CD4-positive, alpha-beta T cell treated with Interleukin-4 for 4 hours (primary cell): Measurements from ENCODE around the gene TARP.
"Not testable (repeated sequence)": the region's sequence is repeated elsewhere in the genome, so short reads cannot be mapped to it uniquely, and the experiment has no call there.

ENCODE experiments used
- DNase-seq: peaks from one replicate; pipeline ENCODE4 v3.0.0-alpha.2; 2020

Gene TARP

DNA sequence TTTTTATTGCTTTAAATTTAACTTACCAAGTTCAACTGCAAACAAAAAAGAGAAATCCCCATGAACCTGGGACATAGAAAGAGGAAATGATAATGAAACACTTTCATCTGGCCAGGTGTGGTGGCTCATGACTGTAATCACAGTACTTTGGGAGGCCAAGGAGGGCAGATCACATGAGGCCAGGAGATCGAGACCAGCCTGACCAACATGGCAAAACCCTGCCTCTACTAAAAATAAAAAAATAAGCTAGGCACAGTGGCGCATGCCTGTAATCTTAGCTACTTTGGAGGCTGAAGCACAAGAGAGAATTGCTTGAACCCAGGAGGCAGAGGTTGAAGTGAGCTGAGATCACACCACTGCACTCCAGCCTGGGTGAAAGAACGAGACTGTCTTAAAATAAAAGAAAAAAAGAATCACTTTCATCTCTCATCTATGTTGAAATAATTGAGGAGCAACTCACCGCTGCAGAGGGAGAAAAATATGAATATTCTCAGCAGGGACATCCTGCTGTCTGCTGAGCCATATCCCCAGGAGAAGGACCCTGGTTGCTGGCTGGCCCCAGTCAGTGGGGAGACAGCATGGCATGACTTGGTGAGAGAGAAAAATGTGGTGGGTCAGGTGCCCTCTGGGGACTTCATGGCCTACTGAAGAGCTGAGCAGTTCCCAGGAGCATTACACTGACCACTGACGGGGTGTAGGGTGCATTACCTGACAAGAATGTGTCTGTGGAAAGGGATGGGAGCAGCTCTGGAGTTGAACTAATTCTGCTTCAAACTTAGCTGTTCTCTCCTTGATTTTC is 22.8 kb upstream of the TARP start:
- no peak for DNase-seq

DNA sequence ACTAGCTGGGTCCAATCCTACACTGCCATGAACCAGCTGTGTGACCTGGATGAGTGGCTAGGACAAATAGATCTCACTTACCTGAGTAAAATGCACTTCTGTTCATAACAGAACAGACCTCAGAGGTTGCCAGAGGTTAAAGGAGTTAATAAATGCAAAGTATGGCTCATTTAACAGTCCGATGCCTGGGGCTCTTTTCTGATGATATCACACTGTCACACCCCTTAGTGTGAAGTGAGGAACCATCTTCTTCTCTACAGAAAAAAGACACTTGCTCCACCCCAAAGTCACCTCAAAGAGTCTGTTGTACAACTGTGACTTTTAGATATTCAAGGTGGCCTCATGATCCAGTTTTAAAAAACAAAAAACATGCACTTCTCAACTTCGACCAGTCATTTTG is 21.5 kb upstream of the TARP start:
- no peak for DNase-seq

DNA sequence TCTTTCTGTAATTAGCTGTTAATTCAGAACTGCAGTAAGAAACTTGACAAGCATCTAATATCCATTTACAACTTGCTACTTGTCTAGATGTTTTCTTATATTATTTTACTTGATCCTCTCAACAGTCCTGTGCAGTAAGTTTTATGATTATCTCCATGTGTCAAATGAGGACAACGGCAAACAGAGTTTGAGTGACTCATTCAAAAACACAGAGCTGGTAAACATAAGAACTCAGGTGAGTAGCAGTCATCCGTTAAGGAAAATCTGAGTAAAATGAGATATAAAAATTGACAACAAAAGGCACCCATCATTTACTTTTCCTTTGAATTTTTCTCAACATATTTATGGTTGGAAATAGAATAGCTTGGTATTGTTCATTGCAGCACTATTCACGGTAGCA is 19.0 kb upstream of the TARP start:
- DNase-seq = no peak

DNA sequence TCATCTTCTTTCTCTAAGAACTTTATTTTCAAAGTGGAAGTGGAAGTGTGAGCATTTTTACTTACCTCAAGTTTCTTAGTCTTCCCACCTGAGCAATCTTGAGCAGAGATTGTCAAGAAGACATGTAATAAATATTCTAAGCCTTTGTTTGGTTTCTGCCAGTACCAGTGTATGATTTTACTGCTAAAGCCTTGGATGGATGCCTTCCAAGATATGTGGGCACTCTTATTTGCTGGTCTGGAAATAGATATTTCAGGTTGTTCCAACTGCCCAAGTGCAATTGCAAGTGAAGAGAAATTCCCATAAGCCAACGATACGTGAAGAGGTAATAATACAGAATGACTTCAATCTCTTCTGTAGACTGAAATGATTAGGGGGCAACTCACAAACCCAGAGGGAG is 18.2 kb upstream of the TARP start:
- no peak for DNase-seq

DNA sequence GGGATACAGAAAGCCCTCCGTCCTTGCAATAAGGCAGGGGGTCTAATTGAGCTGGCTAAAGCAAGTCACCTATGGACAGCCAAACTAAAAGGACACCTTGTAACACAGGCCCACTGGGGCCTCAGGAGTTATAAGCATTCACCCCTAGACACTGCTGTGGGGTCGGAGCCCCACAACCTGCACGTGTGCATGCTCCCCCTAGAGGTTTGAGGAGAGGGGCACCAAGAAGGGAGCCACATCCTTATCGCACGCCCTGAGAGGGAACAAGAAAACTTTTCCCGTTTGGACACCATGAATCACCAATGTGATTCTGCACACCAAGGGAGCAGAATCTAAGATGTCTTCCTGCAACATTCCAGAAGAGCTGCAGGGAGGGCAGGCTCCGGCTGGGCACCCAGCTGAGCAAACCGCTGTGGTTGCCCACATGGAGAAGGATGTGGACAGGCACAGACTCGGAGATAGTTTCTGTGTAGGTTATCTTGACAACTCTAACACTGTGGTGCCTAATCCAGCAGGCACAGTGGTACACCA is 17.7 kb upstream of the TARP start:
- no peak for DNase-seq

DNA sequence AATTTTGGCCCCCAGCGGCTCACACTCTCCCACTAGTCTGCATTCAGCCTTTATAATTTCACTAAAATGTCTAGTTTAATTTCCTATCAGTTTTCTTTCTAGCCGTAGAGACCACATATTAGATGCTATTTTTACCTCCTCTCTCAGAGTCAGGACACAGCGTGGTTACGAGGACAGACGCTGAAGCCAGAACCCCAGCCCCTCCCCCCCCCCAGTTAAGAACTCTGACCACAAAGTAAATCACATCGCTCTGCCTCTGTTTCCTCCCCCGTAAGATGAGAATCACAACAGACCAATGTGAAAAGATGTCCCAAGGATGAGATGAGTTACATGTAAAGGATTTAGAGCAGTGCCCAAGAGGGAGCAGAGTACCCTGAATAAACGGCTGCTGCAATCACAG is 11.1 kb upstream of the TARP start:
- no peak for DNase-seq

DNA sequence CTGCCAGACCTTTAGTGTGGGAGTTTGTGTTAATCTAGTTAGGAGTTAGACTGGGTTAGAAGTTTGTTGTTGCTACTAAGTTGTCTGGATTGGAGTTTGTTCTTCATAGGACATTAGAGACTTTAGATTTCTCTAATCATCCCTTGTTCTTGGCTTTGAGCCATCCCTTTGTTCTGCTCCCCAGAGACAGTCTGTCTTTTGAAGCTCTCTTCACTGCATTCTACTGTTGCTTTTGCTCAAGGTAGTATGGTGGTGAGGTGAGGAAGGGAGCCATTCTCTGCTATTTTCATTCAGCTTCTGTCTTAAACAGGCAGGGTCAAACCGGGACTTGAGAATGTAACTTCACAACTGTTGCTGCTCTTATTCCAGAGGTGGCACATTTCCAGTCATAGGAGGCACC is 10.4 kb upstream of the TARP start:
- no peak for DNase-seq

DNA sequence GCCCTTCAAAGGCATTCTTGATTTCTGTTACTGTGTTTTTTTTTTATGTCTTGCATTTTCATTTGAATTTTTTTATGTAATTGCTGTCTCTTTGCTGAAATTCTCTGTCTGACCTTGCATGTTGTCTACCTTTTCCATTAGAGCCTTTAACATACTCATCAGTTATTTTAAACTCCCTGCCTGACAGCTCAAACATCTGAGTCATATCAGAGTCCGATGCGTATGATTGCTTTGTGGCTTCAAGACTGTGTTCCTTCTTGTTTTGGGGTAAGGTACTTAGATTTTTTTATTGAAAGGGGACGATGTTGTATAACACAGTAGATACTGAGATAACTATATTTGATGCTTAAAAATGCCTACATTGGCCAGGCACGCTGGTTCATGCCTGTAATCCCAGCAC is 9.7 kb upstream of the TARP start:
- DNase-seq = no peak

DNA sequence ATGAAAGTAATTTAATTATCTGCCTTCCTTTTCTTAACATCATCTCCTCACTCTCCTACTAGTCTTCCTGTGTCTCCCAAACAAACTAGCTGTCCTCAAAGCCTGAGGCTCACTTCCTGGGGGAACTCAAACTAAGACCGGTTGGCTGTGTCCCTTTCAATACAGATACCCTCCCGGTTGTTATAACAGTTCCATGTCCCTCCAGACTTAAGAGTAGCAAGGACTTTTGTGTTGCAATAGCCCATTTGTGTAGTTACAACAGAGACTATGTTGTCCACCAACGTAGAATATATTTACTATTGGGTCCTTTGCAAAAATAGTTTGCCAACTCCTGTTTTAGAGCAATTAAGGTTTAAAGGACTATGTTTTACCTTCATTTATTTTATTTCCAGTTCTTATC is 8.6 kb upstream of the TARP start:
- no peak for DNase-seq

DNA sequence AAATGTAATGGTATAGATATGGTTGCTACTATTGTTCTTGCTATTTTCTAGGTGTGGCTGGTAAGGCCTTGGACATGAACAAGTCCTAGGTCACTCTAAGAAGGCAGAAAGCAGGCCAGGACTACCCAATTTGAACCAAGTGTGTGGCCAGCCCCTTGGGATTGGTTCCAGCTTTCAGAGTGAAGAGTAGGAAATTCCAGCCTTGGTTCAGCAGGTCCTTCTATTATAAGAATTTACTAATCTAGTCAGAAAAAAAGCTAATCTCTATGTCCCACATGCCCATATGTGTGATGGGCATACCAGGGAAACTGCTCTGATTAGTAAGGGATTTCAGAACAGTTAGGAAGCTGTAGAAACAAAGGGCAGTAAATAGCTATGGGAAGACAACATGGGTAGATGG is 7.8 kb upstream of the TARP start:
- no peak for DNase-seq

DNA sequence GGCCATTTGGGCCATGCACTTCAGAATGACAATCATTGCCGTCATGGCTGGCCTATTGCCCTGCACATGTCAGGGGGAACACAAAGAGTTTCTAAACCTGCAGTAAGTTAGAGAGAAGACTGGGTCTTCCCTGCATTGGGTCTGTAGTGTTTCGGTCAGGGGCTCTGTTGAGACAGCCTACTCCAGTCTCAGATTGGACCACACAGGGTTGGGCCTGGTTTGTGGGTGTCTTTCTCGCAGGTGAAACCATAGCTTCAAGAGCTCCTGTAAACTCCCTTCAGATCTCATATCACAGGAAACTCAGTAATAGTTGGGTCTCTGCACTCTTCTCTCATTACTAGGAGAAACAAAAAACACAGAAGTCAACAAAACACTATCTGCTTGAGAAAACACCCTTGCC is 7.3 kb upstream of the TARP start:
- no peak for DNase-seq

DNA sequence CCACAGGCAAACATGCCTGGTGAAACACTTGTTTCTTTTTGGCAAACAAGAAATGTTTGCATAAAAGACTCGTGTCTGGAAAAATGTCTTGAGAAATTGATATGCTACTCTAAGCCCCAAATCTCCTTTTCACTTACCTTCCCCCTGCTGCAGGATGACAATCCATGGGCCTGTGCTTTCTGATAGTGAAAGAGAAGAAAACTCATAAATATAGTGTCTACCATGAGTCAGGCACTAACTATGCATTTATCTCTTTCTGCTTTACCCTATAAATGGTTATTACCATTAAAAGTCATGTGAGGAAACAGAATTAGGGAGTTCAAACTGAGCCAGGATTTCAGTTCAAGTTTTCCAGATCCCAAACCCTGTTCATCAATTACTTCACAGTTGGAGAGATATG is 6.6 kb upstream of the TARP start:
- no peak for DNase-seq

DNA sequence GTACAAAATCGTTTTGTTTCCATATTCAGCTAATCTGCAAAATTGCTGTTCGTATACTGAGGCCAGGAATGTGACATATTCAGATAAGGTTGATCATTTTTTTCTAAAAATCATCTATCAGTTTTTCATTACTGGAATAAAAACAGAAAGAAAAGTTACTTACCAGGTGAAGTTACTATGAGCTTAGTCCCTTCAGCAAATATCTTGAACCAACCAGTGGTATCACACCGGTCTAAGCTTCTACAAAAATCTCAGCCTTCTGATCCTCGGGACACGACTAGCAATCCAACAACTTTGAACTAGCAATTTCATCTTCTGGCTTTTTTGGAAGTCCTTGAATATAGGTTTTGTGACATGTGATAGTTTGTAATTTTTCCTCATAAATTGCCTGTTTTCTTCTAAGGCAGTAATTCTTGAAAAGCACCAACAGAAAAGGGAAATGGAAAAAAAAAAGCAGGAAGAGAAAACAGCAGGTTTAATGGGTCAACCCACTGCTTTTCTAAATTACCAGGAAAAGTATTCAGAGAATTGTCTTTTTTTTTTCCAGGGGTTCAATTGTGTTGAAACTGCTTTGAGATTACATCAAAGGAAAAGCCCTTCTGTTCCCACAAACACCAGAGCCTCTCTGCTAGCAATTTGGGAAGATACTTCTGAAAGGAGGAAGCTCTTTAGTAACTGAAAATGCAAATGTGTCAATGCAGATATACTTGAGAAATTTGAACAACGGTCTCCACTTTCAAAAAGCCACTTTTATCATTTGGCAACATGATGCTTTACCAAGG is 2.9 kb upstream of the TARP start:
- no peak for DNase-seq

DNA sequence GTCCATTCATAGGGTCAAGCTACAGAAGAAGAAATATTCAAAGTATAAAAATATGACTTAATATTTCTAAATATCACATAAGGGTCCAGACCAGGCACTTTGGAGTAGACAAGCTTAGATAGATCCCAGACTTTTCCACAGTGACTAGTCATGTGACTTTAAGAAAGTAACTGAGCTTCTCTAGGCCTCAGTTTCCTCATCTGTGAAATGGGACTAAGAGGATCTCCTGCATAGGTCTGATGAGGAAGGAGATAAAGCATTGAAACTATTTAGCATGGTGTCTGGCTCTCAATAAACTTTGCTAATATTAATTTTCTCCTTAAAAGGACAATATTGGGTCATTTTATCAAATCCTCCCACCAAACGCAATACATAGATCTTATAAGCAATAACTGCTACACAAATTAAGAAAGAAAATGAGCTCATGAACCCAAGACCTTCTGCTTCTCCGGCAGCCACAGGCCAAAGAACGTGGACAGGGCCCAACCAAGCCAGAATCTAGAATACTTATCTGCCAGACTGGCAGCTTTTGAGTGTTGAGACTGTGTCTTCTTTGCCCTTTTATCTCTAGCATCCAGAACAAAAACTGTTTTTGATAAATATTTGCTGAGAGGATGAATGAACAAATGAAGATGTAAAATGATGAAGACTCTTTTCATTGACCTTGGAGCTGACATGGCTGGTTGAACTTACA is 1.6 kb upstream of the TARP start:
- no peak for DNase-seq

DNA sequence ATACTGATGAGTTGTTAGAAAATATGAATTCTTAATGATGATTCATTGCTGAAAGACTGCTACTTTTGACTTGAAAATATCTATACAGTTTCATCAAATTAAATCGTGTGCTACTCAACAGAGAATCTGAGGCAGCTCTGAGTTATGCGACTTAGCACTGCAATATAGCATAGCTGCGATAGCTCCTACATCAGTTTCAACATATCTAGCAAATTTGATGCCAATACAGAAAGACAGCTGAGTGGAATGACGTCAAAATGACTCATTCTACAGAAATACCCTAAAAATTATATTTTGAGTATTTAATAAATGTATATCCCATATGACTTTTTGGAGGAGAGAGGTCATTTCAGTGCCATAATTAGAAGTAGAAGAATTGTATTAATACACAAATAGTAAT is 1.1 kb upstream of the TARP start:
- DNase-seq = no peak

DNA sequence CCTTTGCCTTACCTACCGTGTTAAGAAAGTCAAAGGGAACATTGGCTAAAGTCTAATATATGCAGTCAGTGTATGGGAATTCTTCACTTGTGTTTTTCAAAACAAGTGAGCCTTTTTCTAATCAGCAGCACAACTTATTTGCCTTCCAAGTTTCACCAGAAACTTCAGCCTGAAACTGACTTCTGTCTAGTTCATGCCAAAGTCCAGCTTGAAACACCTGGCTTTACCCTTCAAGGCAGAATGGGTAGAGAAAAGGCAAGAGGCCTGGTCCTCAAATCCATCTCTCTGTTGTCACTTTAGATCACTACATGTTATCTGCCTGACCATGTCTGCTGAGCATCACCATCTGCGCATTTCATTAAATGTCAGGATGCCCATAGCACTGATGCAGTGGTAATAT is 3.0 kb downstream of the TARP start:
- DNase-seq = not testable (repeated sequence)

DNA sequence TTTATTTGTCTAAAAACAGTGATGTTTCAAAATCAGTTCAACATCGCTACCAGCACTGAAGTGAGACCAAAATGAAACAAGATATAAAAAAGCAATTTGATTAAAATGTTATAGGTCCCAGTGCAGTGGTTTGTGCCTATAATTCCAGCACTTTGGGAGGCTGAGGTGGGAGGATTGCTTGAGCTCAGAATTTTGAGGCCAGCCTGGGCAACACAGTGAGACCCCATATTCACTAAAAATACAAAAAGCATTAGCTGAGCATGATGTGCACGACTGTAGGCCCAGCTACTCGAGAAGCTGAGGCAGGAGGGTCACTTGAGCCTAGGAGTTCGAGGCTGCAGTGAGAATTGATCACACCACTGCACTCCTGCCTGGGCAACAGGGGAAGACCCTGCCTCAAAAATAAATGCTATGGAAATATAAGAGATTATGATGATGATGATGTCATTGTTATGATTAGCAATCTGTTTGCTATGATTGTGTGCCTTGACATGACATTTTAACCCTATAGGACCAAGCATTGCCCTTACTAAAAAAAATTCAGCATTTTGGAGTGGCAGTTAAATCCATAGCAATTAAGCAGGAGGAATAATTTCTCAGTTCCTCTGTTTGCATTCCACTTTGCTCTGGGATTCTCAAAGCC is 3.6 kb downstream of the TARP start:
- not testable (repeated sequence) for DNase-seq

DNA sequence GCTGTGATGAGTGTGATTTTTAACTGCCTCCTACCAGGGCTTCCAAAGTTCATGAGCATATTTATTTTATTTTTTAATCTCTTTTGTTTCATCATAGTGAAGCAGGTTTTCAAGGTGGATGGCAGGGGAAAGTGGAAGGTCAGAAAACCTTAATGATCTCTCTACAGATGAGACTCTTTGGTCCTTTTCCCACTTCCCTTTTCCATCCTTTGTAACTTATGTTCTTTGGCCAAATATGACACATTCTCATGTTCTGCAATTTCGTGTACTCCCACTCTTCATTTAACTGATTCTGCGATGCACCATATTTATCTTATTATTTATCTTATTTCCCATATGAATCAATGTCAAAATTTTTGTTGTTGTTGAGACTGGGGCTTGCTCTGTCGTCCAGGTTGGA is 7.5 kb downstream of the TARP start:
- DNase-seq = not testable (repeated sequence)

DNA sequence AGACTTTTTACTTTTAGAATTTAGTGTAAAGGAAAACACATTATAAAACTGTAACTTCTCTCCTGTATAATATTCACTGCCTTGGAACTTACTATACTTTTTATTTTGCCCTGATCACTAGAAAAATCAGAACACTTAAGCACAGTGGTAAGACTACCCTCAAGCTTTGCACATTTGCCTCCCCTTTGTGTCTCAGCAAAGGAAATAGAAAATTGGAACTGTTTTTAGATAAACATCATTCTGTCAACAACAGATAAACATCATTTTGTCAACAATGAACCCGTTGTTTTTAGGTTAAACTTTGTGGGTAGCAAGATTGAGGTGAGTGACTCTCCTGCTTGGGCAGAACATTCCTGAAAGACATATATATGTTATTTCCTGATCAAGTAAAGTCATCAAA is 8.8 kb downstream of the TARP start:
- not testable (repeated sequence) for DNase-seq

DNA sequence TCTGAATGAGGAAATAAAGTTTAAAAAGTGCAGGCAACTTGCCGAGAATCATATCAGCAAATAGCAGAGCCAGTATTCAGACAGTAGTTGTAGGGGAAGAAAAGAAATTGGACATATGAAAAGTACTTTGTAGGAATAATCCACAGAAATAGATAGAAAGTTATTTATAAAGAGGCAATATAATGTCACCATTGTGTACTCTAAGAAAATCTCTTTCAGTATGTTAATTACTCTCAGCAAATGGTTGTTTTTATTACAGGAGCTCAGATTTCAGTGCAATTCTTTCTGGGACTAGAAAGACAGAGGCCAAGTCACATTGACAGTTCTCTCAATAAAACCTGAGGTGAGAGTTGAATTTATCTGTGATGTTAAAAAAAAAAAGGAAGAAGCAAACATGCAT is 10.2 kb downstream of the TARP start:
- DNase-seq = not testable (repeated sequence)

DNA sequence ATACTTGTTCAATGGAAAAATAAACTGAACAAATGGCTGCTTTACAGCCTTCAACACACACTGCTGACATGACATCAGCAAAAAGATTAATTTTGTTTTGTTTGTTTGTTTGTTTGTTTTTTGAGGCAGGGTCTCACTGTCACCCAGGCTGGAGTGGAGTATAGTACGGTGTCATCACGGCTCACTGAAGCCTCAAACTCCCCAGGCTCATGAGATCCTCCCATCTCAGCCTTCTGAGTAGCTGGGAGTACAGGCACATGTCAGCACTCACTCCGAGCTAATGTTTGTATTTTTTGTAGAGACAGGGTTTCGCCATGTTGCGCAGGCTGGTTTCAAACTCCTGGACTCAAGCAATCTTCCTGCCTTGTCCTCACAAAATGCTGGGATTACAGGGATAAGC is 10.9 kb downstream of the TARP start:
- no peak for DNase-seq

DNA sequence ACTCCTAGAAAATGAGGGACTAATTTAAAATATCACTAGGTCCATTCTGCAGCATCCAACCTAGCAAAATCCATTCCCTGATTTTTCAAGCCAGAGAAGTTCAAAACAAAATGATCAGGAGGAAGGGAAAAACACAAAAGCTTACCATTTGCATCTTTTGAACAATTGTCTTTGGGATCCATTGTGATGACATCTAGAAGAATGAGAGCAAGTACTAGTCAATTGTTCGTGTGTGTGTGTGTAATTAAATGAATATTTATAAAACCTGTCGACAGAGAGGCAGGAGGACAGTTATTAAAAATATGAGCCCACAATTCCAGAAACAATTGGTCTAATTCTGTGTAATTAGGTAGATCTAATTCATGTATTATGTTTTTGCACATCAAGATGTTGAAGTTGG is 11.4 kb downstream of the TARP start:
- DNase-seq = not testable (repeated sequence)

DNA sequence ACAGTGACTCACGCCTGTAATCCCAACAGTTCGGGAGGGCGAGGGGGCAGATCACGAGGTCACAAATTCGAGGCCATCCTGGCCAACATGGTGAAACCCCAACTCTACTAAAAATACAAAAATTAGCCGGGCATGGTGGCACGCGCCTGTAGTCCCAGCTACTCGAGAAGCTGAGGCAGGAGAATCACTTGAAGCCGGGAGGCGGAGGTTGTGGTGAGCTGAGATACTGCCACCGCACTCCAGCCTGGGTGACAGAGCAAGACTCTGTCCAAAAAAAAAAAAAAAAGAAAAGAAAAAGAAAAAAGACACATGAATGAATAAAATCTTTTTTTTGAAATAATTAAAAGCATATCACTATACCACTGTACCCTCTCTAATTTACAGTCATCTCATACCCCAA is 11.8 kb downstream of the TARP start:
- DNase-seq = not testable (repeated sequence)
